Measurements from ENCODE around the gene ZNF653.

GRCh38 chr19:11457831-11458230 lies 47.8 kb downstream of the ZNF653 start:
- TF ChIP-seq, protein P1, sequence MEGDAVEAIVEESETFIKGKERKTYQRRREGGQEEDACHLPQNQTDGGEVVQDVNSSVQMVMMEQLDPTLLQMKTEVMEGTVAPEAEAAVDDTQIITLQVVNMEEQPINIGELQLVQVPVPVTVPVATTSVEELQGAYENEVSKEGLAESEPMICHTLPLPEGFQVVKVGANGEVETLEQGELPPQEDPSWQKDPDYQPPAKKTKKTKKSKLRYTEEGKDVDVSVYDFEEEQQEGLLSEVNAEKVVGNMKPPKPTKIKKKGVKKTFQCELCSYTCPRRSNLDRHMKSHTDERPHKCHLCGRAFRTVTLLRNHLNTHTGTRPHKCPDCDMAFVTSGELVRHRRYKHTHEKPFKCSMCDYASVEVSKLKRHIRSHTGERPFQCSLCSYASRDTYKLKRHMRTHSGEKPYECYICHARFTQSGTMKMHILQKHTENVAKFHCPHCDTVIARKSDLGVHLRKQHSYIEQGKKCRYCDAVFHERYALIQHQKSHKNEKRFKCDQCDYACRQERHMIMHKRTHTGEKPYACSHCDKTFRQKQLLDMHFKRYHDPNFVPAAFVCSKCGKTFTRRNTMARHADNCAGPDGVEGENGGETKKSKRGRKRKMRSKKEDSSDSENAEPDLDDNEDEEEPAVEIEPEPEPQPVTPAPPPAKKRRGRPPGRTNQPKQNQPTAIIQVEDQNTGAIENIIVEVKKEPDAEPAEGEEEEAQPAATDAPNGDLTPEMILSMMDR (IDR thresholded peaks at IDR 0.05) = no peak
- no peak for TF ChIP-seq POLR2A (IDR thresholded peaks at IDR 0.05)

Measured in thyroid gland (tissue), 4 donors.